Measurements from ENCODE around the gene GCLC. TPM values are rescaled to one million over a fixed set of nuclear protein-coding genes. Genes with fewer than 3 reads are reported as not detected.
"Not testable (repeated sequence)": the region's sequence is repeated elsewhere in the genome, so short reads cannot be mapped to it uniquely, and the experiment has no call there.

Gene GCLC
- total RNA-seq, 2 donors from 2014 or later: 13.5 to 26.3 TPM

DNA sequence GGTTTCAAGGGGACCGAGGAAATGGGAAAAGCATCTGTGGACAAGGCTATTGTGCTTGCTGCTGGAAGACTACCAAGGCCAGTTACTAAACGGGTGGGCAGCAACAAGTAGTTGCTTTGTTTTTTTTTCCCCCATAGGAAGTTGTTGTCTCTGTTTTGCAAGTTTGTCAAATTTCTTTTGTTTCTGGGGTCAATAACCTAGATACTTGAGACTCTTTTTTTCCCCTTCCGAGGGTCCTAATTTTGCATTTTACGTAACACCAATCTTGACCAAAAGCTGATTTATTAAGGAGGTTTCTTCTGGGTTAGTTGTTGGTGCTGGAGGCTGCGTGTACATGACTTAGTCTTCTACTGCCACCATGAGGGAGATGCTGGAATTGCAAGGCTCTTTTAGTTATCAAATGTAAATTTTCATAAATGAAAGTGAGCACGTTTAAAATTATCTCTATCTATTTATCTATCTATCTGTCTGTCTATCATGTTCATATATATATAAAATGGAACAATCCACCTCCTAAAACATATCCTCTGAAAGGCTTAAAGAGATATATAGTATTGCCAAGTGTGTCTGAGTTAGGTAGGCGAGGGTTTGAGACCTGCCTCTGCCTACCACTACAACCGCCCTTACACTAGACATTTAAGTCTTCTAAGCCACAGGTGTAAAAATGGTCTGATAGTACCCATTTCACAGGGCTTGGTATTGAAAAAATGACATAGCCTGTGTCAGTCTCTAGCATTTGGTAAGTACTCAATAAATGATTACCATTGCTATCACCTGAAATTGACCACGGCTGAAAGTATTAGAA is 60.2 kb downstream of the GCLC start:
- Histone ChIP-seq H3K9me3 (no peaks in the 10 kb centered on the region), H3K4me3 (no peak overlapping the region), H3K36me3 (no peaks in the 10 kb centered on the region), H3K4me1 (peaks cover 0 to 18% of the 10 kb centered on the region in 2 donors), H3K27ac (peak overlapping the region; percentile 6 to 19), H3K27me3 (no peaks in the 10 kb centered on the region)
- DNase-seq (ENCODE audit: low spot score): peak; percentile 75
- TF ChIP-seq, protein P1, sequence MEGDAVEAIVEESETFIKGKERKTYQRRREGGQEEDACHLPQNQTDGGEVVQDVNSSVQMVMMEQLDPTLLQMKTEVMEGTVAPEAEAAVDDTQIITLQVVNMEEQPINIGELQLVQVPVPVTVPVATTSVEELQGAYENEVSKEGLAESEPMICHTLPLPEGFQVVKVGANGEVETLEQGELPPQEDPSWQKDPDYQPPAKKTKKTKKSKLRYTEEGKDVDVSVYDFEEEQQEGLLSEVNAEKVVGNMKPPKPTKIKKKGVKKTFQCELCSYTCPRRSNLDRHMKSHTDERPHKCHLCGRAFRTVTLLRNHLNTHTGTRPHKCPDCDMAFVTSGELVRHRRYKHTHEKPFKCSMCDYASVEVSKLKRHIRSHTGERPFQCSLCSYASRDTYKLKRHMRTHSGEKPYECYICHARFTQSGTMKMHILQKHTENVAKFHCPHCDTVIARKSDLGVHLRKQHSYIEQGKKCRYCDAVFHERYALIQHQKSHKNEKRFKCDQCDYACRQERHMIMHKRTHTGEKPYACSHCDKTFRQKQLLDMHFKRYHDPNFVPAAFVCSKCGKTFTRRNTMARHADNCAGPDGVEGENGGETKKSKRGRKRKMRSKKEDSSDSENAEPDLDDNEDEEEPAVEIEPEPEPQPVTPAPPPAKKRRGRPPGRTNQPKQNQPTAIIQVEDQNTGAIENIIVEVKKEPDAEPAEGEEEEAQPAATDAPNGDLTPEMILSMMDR (IDR thresholded peaks at IDR 0.05): peak; percentile 92 to 96

DNA sequence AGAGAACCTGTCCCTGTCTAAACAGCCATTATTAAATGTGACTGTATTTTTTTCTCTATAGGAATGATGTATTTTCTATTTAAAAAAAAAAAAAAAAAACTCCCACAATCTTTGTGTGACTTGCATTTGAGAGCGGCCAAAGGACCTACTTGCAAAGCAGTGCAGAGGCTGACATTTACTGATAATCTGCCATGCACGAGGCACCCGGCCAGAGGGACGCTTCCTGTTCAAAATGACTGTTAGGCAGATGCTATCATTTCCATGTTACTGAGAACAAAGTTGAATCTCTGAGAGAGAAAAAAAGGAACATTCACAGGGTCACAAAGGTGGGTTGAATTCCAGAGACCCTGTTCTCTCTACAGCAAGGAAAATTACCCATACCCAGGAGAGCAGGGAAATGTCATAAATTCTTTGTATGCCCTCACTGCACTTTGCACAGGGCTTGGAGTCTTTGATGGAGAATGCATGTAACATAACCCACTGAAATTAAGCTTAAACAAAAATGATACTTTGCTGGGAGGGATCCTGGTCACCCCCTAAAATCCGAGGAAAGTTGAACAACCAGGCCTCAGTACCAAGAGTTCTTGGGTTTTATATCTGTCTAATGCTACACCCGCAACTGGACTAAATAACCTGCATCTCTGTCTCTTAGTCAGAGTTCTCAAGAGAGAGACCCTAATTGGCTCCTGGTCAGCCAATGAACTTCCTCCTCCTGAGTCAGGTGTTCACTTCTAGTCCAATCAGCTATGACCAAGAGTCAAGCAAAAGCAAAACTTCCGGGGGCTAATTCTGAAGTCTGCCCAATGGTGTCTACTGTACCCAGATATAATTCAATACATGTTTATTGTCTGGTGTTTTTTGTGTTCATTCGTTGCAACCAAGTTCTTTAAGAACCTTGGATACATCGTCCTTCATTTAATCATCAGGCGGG is 61.2 kb downstream of the GCLC start:
- no peaks in the 10 kb centered on the region for H3K9me3 ChIP-seq
- H3K36me3 ChIP-seq: no peaks in the 10 kb centered on the region
- no peaks in the 10 kb centered on the region for H3K27me3 ChIP-seq
- DNase-seq (ENCODE audit: low spot score): peak; percentile 69
- H3K4me1 ChIP-seq: peaks cover 0 to 18% of the 10 kb centered on the region in 2 donors
- H3K27ac ChIP-seq: peak overlapping the region in 1 of 2 donors; percentile 60
- no peak overlapping the region for H3K4me3 ChIP-seq
- TF ChIP-seq, protein P1 (IDR thresholded peaks at IDR 0.05): no peak

DNA sequence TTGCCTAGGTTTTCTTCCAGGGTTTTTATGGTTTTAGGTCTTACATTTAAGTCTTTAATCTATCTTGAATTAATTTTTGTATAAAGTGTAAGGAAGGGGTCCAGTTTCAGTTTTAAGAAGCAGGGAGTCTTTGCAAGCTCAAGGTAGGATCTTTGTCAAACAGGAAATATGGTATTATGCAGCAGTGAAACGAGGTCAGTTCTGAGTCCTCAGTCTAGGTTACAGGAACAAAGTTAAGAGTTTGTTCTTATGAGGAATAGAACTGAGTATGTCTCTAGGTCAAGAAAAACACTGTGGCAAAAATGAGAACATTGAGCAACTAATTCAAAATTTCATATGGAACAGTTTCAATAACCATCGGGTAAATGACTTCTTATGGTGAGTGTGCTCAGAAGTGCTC is 63.6 kb downstream of the GCLC start:
- Histone ChIP-seq H3K27me3 (no peaks in the 10 kb centered on the region), H3K4me3 (no peak overlapping the region), H3K4me1 (peaks cover 0 to 18% of the 10 kb centered on the region in 2 donors), H3K27ac (no peak overlapping the region), H3K9me3 (no peaks in the 10 kb centered on the region), H3K36me3 (no peaks in the 10 kb centered on the region)
- DNase-seq (ENCODE audit: low spot score): no peak
- TF ChIP-seq, protein P1 (IDR thresholded peaks at IDR 0.05): no peak

DNA sequence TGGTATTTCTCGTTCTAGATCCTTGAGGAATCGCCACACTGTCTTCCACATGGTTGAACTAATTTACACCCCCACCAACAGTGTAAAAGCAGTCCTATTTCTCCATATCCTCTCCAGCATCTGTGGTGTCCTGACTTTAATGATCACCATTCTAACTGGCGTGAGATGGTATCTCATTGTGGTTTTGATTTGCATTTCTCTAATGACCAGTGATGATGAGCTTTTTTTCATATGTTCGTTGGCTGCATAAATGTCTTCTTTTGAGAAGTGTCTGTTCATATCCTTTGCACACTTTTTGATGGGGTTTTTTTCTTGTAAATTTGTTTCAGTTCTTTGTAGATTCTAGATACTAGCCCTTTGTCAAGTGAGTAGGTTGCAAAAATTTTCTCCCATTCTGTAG is 64.1 kb downstream of the GCLC start:
- H3K4me1 ChIP-seq: peaks cover 0 to 18% of the 10 kb centered on the region in 2 donors
- not testable (repeated sequence) for H3K4me3 ChIP-seq; H3K9me3 ChIP-seq; H3K27me3 ChIP-seq; DNase-seq (ENCODE audit: low spot score); H3K36me3 ChIP-seq; H3K27ac ChIP-seq

DNA sequence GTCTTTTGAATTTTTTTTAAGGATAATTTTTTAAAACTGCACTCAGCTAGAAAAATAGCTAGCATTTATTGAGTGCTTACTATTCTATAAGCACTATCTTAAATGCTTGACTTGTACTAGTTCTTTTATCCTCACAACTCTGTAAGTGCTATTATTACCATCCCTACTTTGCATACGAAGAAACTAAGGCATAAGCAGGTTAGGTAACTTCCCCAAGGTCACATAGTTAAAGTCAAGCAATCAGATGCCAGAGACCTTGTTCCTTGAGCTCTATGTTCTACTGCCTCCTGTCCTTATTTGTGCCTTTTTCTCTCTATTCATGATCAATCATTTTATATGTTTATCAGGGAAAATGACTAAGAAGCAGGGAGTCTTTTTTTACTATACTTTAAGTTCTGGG is 65.0 kb downstream of the GCLC start:
- peaks cover 0 to 18% of the 10 kb centered on the region in 2 donors for H3K4me1 ChIP-seq
- no peaks in the 10 kb centered on the region for H3K27me3 ChIP-seq
- TF ChIP-seq, protein P1 (IDR thresholded peaks at IDR 0.05): no peak

DNA sequence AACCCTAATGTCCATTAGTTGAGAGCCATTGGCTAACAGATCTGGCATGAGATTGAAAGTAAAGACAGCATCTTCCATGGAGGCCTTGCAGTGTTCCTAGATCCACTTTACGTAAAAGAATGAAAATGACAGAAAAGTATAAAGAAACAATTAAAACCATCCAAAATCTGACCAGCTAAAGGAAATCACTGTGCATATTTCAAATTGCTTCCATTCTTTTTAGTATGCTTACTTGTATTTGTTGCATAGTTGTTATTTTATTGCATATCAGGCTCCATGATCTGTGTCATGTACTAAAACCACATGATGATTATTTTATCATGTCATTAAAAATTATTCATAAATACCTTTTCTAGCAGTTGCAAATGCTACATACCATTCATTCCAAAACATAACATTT is 67.9 kb downstream of the GCLC start:
- H3K27me3 ChIP-seq: no peaks in the 10 kb centered on the region
- H3K9me3 ChIP-seq: no peaks in the 10 kb centered on the region
- H3K4me1 ChIP-seq: no peaks in the 10 kb centered on the region
- DNase-seq (ENCODE audit: low spot score): no peak
- TF ChIP-seq, protein P1 (IDR thresholded peaks at IDR 0.05): no peak
- no peak overlapping the region for H3K27ac ChIP-seq
- H3K36me3 ChIP-seq: no peaks in the 10 kb centered on the region
- H3K4me3 ChIP-seq: no peak overlapping the region

More for the DNA sequence above, 65.0 kb downstream of the GCLC start:
- Histone ChIP-seq H3K36me3 (no peaks in the 10 kb centered on the region), H3K4me3 (no peak overlapping the region), H3K9me3 (no peaks in the 10 kb centered on the region), H3K27ac (no peak overlapping the region)
- no peak for DNase-seq (ENCODE audit: low spot score)

All from right atrium auricular region (tissue), 2 donors.